H7 (cell line): Measurements from ENCODE around the gene ANKMY1. TPM values are rescaled to one million over a fixed set of nuclear protein-coding genes. Genes with fewer than 3 reads are reported as not detected.

Source experiments
- DNase-seq: peaks from one replicate; pipeline ENCODE4 v3.0.0; 2012
- H3K27me3 ChIP-seq: 2 replicates; pipeline ENCODE4 v1.6.0; 2011; ENCODE audit warnings: mild to moderate bottlenecking, low read length; ENCODE audit not compliant: control insufficient read depth, insufficient read depth
- H3K36me3 ChIP-seq: replicated peaks from 2 replicates; pipeline ENCODE4 v1.5.1; 2011; ENCODE audit warnings: low read length; ENCODE audit not compliant: control insufficient read depth, insufficient read depth
- H3K4me3 ChIP-seq: 2 replicates; pipeline ENCODE4 v1.5.1; 2011; ENCODE audit warnings: low read depth, mild to moderate bottlenecking, control low read depth, low read length, moderate library complexity; ENCODE audit not compliant: insufficient read depth
- total RNA-seq: library from RNA; depleted of rRNA; stranded (reverse); fragments of >200 nt; shearing (Covaris generic); gene quantifications from 2 replicates; pipeline ENCODE4 v1.2.3, GENCODE V29; 2014; rRNA removed

ANKMY1 gene, protein sequence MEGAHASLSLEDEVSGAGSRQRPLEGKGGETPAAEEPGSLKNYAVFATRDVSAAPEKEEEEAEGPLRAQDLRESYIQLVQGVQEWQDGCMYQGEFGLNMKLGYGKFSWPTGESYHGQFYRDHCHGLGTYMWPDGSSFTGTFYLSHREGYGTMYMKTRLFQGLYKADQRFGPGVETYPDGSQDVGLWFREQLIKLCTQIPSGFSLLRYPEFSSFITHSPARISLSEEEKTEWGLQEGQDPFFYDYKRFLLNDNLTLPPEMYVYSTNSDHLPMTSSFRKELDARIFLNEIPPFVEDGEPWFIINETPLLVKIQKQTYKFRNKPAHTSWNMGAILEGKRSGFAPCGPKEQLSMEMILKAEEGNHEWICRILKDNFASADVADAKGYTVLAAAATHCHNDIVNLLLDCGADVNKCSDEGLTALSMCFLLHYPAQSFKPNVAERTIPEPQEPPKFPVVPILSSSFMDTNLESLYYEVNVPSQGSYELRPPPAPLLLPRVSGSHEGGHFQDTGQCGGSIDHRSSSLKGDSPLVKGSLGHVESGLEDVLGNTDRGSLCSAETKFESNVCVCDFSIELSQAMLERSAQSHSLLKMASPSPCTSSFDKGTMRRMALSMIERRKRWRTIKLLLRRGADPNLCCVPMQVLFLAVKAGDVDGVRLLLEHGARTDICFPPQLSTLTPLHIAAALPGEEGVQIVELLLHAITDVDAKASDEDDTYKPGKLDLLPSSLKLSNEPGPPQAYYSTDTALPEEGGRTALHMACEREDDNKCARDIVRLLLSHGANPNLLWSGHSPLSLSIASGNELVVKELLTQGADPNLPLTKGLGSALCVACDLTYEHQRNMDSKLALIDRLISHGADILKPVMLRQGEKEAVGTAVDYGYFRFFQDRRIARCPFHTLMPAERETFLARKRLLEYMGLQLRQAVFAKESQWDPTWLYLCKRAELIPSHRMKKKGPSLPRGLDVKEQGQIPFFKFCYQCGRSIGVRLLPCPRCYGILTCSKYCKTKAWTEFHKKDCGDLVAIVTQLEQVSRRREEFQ
- total RNA-seq, result 3.6 and 8.9 TPM in 2 replicates

DNA sequence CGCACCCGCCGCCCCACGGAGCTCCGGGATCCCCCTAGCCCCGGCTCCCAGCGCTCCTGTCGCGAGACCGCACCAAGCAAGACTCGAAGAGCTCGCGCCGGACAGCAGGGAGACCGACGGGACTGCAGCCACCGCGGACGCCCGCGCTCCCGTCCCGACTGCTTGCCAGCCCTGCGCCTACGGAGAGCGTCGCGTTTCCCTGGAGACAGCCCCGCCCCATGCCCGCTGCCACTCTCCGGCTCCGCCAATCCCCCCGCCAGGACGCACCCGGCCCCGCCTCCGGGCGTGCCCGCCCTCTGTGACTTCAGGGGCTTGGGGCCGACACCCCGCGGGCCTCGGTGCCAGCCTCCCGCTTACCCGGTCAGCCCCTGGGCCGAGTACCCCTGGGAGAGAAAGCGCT, at the start of gene ANKMY1:
TSS of gene ANKMY1 (minus strand) at position 181 of the 400 bp plus-strand sequence. CDS start 653 bp downstream, outside the sequence.
- H3K36me3 ChIP-seq, result no peaks in the 10 kb centered on the region; the same call in 1 of the 2 replicates
- peak within 1 kb of the TSS; percentile 27 for H3K4me3 ChIP-seq
- peak; percentile 99 for DNase-seq
- H3K27me3 ChIP-seq, result peaks cover 20% of the 10 kb centered on the region

DNA sequence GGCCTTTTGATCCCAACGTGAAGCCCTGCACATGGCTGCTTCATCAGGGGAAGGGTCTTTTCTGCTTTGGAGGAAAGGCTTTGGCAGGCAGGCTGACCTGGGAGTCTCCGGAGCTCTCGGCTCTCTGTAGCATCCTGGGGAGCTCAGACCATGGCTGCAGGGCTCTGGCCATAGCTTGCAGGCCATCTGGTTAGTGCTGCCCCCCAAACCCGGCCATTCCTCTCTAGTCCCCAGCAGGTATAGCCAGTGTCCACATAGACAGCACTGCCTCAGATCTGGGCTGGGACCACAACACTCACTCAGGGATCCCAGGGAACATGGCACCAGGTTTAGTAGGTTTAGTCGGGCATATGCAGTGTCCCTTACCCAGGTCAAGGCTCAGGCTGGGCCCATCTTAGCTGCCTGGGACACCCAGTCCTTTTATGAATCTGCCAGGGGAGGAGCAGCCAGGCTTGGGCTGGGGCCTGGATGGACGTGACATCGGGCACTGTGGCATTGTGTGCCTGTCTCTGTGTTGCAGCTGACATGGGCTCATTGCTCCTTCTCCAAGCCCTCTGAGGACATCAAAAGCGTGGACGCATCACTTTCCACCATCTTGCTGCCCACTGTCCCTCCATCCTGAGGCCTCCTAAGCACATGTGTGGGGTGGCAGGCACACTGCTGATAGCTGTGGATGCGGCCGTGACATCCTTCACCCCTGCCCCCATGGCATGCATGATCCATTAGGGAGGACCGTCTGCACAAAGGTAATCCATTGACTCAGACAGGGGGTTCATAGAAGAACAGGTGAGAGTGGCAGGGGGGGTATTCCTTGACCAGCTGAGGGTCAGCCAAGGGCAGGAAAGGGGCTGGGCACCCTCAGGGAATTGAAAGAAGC, 48.3 kb upstream of the ANKMY1 start:
- DNase-seq, result peak; percentile 35
- Histone ChIP-seq H3K36me3 (no peaks in the 10 kb centered on the region), H3K4me3 (no peak overlapping the region), H3K27me3 (no peaks in the 10 kb centered on the region)

DNA sequence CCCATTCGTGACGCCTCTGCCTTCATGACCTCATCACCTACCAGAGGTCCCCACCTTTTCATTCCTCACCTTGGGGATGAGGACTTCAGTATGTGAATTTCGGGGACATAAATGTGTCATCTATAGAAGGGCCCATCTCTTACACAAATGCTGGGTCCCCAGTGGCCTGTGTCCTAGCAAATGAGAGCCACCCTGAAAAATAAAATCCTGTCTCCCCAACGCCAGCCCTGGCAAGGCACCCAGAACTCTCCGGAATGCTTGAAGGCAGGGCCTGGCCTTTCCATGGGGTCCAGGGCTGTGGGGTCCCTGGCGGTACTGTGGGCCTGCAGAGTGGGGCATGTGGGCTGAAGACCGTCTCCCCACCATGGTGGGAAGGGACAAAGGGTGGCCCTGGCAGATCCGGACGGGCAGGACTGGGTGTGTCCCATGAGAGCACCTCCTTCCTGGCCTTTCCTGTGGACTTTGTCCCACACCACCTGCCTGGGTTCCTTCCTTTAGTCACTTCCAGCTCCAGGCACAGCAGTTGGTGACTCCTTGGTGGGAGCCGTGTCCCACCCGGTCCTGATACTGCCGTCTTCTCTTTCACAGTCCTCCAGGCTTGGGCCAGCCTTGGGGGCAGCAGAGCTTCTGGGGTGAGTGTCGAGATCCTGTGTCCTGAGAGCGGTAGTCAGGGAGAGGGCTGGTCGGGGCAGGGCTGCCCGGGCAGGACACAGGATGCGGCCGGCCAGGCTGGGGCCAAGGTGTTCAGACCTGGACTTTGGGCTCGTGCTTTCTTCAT, 47.3 kb upstream of the ANKMY1 start:
- peak; percentile 54 for DNase-seq
- H3K4me3 ChIP-seq, result no peak overlapping the region
- H3K27me3 ChIP-seq, result no peaks in the 10 kb centered on the region
- peaks cover 2% of the 10 kb centered on the region; the same call in 1 of the 2 replicates for H3K36me3 ChIP-seq

GRCh38 chr2:240604291-240604938, 46.6 kb upstream of the ANKMY1 start:
- peak; percentile 96 for DNase-seq
- Histone ChIP-seq H3K36me3 (peaks cover 2% of the 10 kb centered on the region; the same call in 1 of the 2 replicates), H3K4me3 (no peak overlapping the region), H3K27me3 (no peaks in the 10 kb centered on the region)

GRCh38 chr2:240603846-240604245, 46.1 kb upstream of the ANKMY1 start:
- Histone ChIP-seq H3K36me3 (peaks cover 2% of the 10 kb centered on the region; the same call in 1 of the 2 replicates), H3K4me3 (no peak overlapping the region), H3K27me3 (no peaks in the 10 kb centered on the region)
- peak; percentile 67 for DNase-seq

DNA sequence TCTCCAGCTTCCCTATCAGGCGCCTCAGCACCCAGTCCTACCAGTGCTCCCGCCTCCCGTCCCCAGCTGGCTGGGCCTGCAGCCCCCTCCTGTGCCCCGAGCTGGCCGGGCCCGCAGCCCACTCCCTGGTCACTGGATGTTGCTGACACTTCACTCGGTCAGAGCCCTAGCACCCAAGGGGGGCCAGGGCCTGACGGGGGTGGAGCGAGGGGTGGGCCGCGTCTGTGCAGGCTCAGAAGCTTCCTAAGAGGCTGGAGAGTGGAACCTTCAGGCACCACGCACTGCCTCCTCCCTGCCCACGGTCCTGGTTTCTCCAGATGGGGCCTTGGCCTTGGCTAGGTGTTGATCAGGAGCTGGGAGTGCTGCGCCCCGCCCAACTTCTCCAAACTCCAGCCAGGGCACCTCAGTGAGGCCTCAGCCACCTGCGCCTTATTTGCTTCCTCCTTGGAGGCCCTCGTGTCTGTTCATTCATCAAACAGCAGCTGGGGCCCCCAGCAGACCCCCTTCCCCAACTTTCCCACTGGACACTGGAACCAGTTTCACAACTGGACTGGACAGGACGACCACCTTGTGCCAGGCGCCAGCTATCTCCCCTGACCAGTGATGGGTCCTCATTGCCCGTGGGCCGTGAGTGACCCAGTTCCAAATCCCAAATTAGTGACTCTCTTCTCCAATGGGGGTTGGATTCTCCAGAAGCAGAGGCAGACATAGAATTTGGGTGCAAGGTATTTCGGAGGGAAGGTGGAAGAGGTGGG, 45.5 kb upstream of the ANKMY1 start:
- no peak overlapping the region for H3K4me3 ChIP-seq
- peak; percentile 57 for DNase-seq
- peaks cover 2% of the 10 kb centered on the region; the same call in 1 of the 2 replicates for H3K36me3 ChIP-seq
- H3K27me3 ChIP-seq, result no peaks in the 10 kb centered on the region

GRCh38 chr2:240602266-240603050, 44.7 kb upstream of the ANKMY1 start:
- peak; percentile 45 for DNase-seq
- H3K36me3 ChIP-seq, result peaks cover 2% of the 10 kb centered on the region; the same call in 1 of the 2 replicates

GRCh38 chr2:240601831-240602160, 44.0 kb upstream of the ANKMY1 start:
- Histone ChIP-seq H3K4me3 (no peak overlapping the region), H3K27me3 (no peaks in the 10 kb centered on the region), H3K36me3 (peaks cover 2% of the 10 kb centered on the region)
- DNase-seq, result no peak

More at GRCh38 chr2:240602266-240603050, 44.7 kb upstream of the ANKMY1 start:
- Histone ChIP-seq H3K4me3 (no peak overlapping the region), H3K27me3 (no peaks in the 10 kb centered on the region)

- Histone ChIP-seq H3K36me3 (peaks cover 2% of the 10 kb centered on the region), H3K4me3 (no peak overlapping the region), H3K27me3 (no peaks in the 10 kb centered on the region)
- DNase-seq, result peak; percentile 53
Measured at GRCh38 chr2:240601061-240601830, 43.5 kb upstream of the ANKMY1 start.

GRCh38 chr2:240600451-240600961, 42.7 kb upstream of the ANKMY1 start:
- Histone ChIP-seq H3K27me3 (no peaks in the 10 kb centered on the region), H3K36me3 (peaks cover 2% of the 10 kb centered on the region), H3K4me3 (no peak overlapping the region)
- DNase-seq, result peak; percentile 37

DNA sequence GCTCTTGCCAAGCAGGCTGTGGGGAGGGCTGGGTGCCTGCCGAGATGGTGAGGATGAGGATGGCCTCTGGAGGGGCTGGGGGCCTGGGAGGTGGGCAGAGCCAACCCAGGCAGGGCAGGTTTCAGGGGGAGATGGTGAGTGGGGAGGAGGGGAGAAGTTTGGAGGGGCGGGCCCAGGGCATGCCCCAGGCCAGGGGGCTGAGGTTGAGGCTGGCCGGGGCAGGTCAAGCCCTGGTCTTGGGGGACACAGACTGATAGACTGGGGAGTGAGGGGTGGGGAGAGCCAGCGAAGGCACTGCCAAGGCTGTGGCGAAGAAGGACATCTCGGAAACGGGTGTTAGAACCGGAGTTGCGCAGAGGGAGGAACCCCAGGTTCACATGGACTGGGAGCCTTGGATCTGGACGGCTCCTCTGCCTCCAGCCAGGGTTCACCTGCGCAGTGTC, 41.4 kb upstream of the ANKMY1 start:
- Histone ChIP-seq H3K27me3 (no peaks in the 10 kb centered on the region), H3K36me3 (peaks cover 2% of the 10 kb centered on the region), H3K4me3 (no peak overlapping the region)
- DNase-seq, result peak; percentile 43
